GM12873 (cell line): Measurements from ENCODE around the gene HAUS3.

Experiments
- TF ChIP-seq, protein P1 (sequence below): IDR thresholded peaks from 2 replicates; pipeline ENCODE4 v1.5.1; 2012; ENCODE audit warnings: low read depth, mild to moderate bottlenecking, moderate library complexity, low read length, control low read depth; ENCODE audit not compliant: insufficient read depth; ENCODE audit errors: missing control alignments

HAUS3 gene

DNA sequence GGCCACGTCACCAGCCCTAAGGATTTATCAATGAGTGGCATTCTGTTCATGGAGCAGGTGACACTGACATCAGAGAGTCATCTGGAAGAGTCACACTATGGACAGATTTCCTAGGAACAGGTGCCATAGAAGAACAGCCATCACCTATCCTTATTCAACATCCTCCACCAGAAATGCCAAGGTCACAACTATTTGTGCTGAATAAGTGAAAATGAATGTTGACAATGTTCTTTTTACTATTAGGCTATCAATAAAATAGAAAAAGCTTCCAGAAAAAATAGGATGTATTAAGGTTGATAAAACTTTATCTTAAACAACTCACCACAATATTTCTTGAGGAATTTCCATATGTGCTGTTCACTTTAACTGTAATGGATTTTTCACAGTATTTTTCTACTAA, 62.9 kb downstream of the HAUS3 start:
- TF ChIP-seq, protein P1, sequence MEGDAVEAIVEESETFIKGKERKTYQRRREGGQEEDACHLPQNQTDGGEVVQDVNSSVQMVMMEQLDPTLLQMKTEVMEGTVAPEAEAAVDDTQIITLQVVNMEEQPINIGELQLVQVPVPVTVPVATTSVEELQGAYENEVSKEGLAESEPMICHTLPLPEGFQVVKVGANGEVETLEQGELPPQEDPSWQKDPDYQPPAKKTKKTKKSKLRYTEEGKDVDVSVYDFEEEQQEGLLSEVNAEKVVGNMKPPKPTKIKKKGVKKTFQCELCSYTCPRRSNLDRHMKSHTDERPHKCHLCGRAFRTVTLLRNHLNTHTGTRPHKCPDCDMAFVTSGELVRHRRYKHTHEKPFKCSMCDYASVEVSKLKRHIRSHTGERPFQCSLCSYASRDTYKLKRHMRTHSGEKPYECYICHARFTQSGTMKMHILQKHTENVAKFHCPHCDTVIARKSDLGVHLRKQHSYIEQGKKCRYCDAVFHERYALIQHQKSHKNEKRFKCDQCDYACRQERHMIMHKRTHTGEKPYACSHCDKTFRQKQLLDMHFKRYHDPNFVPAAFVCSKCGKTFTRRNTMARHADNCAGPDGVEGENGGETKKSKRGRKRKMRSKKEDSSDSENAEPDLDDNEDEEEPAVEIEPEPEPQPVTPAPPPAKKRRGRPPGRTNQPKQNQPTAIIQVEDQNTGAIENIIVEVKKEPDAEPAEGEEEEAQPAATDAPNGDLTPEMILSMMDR: no peak
